GM23338 (cell line): ENCODE results near the gene MEIOC.

Experiments used
- CREB1 ChIP-seq: fragments of 250-450 bp; sonication (Bioruptor Pico); IDR thresholded peaks from 2 replicates; pipeline ENCODE4 v1.5.0; 2020; ENCODE audit warnings: low read depth, mild to moderate bottlenecking, moderate library complexity
- EZH2 ChIP-seq: fragments of 200-600 bp; sonication (generic); IDR thresholded peaks from one replicate; pipeline ENCODE4 v1.8.0; 2017; ENCODE audit warnings: antibody characterized with exemption, mild to moderate bottlenecking, low read depth; ENCODE audit not compliant: unreplicated experiment
- EZH2phosphoT487 ChIP-seq: fragments of 200-600 bp; sonication (generic); IDR thresholded peaks from one replicate; pipeline ENCODE4 v1.8.1; 2018; ENCODE audit warnings: antibody characterized with exemption; ENCODE audit not compliant: unreplicated experiment
- JUNB ChIP-seq: IDR thresholded peaks from one replicate; pipeline ENCODE4 v1.6.1; 2016; ENCODE audit warnings: antibody characterized with exemption; ENCODE audit not compliant: unreplicated experiment
- NANOG ChIP-seq: IDR thresholded peaks from 2 replicates; pipeline ENCODE4 v1.6.1; 2016; ENCODE audit warnings: antibody characterized with exemption, borderline replicate concordance
- POLR2AphosphoS5 ChIP-seq: IDR thresholded peaks from 2 replicates; pipeline ENCODE4 v1.6.1; 2016; ENCODE audit warnings: antibody characterized with exemption, low read depth
- STAT1 ChIP-seq: IDR thresholded peaks from one replicate; pipeline ENCODE4 v1.6.1; 2016; ENCODE audit warnings: antibody characterized with exemption; ENCODE audit not compliant: unreplicated experiment
- ZNF114 ChIP-seq: fragments of 250-450 bp; sonication (Bioruptor Pico); IDR thresholded peaks from 2 replicates; pipeline ENCODE4 v1.5.0; 2020; ENCODE audit warnings: mild to moderate bottlenecking, moderate library complexity
- ZNF331 ChIP-seq: fragments of 250-450 bp; sonication (Bioruptor Pico); IDR thresholded peaks from 2 replicates; pipeline ENCODE4 v1.5.0; 2020; ENCODE audit warnings: low read depth, mild to moderate bottlenecking, moderate library complexity
- TF ChIP-seq, protein P1 (sequence below), 2 experiments: fragments of 200-600 bp in 1 of 2; sonication (generic) in 1 of 2; conservative IDR thresholded peaks; 2 replicates each; pipeline versions ENCODE4 v1.5.1 to v1.6.1; 2016 to 2017; ENCODE audit warnings: antibody characterized with exemption in 2 of 2, low read depth in 2 of 2, mild to moderate bottlenecking in 2 of 2, moderate library complexity in 1 of 2
- TF ChIP-seq, protein P2 (sequence below): IDR thresholded peaks from one replicate; pipeline ENCODE4 v1.6.1; 2018; ENCODE audit warnings: antibody characterized with exemption; ENCODE audit not compliant: unreplicated experiment
- TF ChIP-seq, protein P3 (sequence below): IDR thresholded peaks from 2 replicates; pipeline ENCODE4 v1.6.1; 2016; ENCODE audit warnings: antibody characterized with exemption

DNA sequence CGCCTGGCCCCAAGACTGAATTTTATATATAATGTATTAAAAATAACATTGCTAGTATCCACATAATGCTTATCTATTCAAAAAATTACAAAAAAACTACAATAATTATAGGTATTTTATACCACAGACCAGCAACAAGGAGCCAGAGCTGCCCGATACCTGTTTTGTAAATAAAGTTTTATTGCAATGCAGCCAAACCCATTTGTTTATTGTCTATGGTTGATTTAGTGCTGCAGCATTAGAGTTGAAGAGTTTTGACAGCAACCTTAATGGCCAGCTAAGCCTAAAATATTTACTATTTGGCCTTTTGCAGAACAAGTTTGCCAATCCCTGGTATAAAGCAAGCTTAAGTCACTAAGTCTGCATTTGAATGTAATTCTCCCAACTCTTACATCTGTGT lies 5.6 kb downstream of the MEIOC start:
- TF ChIP-seq, protein P1, sequence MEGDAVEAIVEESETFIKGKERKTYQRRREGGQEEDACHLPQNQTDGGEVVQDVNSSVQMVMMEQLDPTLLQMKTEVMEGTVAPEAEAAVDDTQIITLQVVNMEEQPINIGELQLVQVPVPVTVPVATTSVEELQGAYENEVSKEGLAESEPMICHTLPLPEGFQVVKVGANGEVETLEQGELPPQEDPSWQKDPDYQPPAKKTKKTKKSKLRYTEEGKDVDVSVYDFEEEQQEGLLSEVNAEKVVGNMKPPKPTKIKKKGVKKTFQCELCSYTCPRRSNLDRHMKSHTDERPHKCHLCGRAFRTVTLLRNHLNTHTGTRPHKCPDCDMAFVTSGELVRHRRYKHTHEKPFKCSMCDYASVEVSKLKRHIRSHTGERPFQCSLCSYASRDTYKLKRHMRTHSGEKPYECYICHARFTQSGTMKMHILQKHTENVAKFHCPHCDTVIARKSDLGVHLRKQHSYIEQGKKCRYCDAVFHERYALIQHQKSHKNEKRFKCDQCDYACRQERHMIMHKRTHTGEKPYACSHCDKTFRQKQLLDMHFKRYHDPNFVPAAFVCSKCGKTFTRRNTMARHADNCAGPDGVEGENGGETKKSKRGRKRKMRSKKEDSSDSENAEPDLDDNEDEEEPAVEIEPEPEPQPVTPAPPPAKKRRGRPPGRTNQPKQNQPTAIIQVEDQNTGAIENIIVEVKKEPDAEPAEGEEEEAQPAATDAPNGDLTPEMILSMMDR (conservative IDR thresholded peaks at IDR 0.05; ENCODE audit: low read depth in 2 of 2), result no peak
- TF ChIP-seq EZH2 (no peak), EZH2phosphoT487 (no peak), POLR2AphosphoS5 (no peak), ZNF114 (CRISPR knock-in tag) (no peak), CREB1 (no peak), NANOG (no peak), JUNB (no peak), ZNF331 (no peak), STAT1 (no peak)
- TF ChIP-seq, protein P2, sequence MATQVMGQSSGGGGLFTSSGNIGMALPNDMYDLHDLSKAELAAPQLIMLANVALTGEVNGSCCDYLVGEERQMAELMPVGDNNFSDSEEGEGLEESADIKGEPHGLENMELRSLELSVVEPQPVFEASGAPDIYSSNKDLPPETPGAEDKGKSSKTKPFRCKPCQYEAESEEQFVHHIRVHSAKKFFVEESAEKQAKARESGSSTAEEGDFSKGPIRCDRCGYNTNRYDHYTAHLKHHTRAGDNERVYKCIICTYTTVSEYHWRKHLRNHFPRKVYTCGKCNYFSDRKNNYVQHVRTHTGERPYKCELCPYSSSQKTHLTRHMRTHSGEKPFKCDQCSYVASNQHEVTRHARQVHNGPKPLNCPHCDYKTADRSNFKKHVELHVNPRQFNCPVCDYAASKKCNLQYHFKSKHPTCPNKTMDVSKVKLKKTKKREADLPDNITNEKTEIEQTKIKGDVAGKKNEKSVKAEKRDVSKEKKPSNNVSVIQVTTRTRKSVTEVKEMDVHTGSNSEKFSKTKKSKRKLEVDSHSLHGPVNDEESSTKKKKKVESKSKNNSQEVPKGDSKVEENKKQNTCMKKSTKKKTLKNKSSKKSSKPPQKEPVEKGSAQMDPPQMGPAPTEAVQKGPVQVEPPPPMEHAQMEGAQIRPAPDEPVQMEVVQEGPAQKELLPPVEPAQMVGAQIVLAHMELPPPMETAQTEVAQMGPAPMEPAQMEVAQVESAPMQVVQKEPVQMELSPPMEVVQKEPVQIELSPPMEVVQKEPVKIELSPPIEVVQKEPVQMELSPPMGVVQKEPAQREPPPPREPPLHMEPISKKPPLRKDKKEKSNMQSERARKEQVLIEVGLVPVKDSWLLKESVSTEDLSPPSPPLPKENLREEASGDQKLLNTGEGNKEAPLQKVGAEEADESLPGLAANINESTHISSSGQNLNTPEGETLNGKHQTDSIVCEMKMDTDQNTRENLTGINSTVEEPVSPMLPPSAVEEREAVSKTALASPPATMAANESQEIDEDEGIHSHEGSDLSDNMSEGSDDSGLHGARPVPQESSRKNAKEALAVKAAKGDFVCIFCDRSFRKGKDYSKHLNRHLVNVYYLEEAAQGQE, result no peak
- TF ChIP-seq, protein P3, sequence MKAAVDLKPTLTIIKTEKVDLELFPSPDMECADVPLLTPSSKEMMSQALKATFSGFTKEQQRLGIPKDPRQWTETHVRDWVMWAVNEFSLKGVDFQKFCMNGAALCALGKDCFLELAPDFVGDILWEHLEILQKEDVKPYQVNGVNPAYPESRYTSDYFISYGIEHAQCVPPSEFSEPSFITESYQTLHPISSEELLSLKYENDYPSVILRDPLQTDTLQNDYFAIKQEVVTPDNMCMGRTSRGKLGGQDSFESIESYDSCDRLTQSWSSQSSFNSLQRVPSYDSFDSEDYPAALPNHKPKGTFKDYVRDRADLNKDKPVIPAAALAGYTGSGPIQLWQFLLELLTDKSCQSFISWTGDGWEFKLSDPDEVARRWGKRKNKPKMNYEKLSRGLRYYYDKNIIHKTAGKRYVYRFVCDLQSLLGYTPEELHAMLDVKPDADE, result no peak
